Thoracic aorta (tissue), 2 donors: ENCODE data around the gene IGSF5. TPM values are rescaled to one million over a fixed set of nuclear protein-coding genes. Genes with fewer than 3 reads are reported as not detected.

Source experiments
- ATAC-seq: fragments of 150-250 bp; one replicate; pipeline ENCODE4 v1.8.0; 2017; ENCODE audit warnings: low read depth; ENCODE audit not compliant: insufficient number of reproducible peaks, low FRiP score
- DNase-seq: peaks from one replicate; pipeline ENCODE4 v3.0.0-alpha.2; 2020; ENCODE audit warnings: low spot score
- H3K27ac ChIP-seq, 2 donors: fragments of 200-600 bp; sonication (generic); 1 replicate in 1 of 2; 2 replicates in 1 of 2; pipeline ENCODE4 v1.5.1; 2016; ENCODE audit warnings: mild to moderate bottlenecking in 2 of 2, moderate library complexity in 2 of 2
- H3K27me3 ChIP-seq: fragments of 200-600 bp; sonication (generic); replicated peaks from 2 replicates; pipeline ENCODE4 v1.6.0; 2016; ENCODE audit warnings: mild to moderate bottlenecking; ENCODE audit not compliant: insufficient read depth
- H3K36me3 ChIP-seq: fragments of 200-600 bp; sonication (generic); one replicate; pipeline ENCODE4 v1.5.1; 2016
- H3K4me1 ChIP-seq, 2 donors: fragments of 200-600 bp; sonication (generic); 1 replicate in 1 of 2; 2 replicates in 1 of 2; pipeline versions ENCODE4 v1.5.1 to v1.6.0; 2016; ENCODE audit warnings: low read depth in 2 of 2, mild to moderate bottlenecking in 1 of 2; ENCODE audit not compliant: control insufficient read depth in 1 of 2
- H3K4me3 ChIP-seq: fragments of 200-600 bp; sonication (generic); 2 replicates; pipeline ENCODE4 v1.5.1; 2016; ENCODE audit warnings: mild to moderate bottlenecking
- H3K9me3 ChIP-seq: fragments of 200-600 bp; sonication (generic); 2 replicates; pipeline ENCODE4 v1.5.1; 2016
- CTCF ChIP-seq: fragments of 200-600 bp; sonication (generic); IDR thresholded peaks from one replicate; pipeline ENCODE4 v1.5.1; 2019; ENCODE audit warnings: antibody characterized with exemption
- total RNA-seq, 2 donors: library from RNA; depleted of rRNA; stranded (reverse); fragments of >200 nt; gene quantifications; one replicate each; pipeline versions ENCODE4 v1.1.0 to v1.2.3, GENCODE V29; 2016

Gene IGSF5
- total RNA-seq, 2 donors from 2014 or later: not detected

- Histone ChIP-seq H3K36me3 (no peaks in the 10 kb centered on the region), H3K4me3 (no peak overlapping the region), H3K27me3 (no peaks in the 10 kb centered on the region), H3K9me3 (no peaks in the 10 kb centered on the region), H3K4me1 (no peaks in the 10 kb centered on the region), H3K27ac (no peak overlapping the region)
- DNase-seq (no peak), ATAC-seq (no peak)
- TF ChIP-seq CTCF: no peak
Measured at GRCh38 chr21:39707316-39707715, 37.7 kb upstream of the IGSF5 start.

GRCh38 chr21:39710866-39711265 is 34.1 kb upstream of the IGSF5 start:
- Histone ChIP-seq H3K4me1 (no peaks in the 10 kb centered on the region), H3K27me3 (no peaks in the 10 kb centered on the region), H3K36me3 (no peaks in the 10 kb centered on the region), H3K4me3 (no peak overlapping the region), H3K27ac (no peak overlapping the region), H3K9me3 (no peaks in the 10 kb centered on the region)
- TF ChIP-seq CTCF: no peak
- DNase-seq (no peak), ATAC-seq (no peak)

- H3K36me3 ChIP-seq: no peaks in the 10 kb centered on the region
- no peak for TF ChIP-seq CTCF
- DNase-seq (no peak), ATAC-seq (no peak)
- H3K9me3 ChIP-seq: no peaks in the 10 kb centered on the region
- no peaks in the 10 kb centered on the region for H3K27me3 ChIP-seq
- no peak overlapping the region for H3K4me3 ChIP-seq
- H3K27ac ChIP-seq: no peak overlapping the region
- no peaks in the 10 kb centered on the region for H3K4me1 ChIP-seq
Measured at GRCh38 chr21:39712273-39712672, 32.7 kb upstream of the IGSF5 start.

- no peak for TF ChIP-seq CTCF
- Histone ChIP-seq H3K27ac (no peak overlapping the region), H3K4me3 (no peak overlapping the region), H3K27me3 (no peaks in the 10 kb centered on the region), H3K4me1 (no peaks in the 10 kb centered on the region), H3K36me3 (no peaks in the 10 kb centered on the region), H3K9me3 (no peaks in the 10 kb centered on the region)
- DNase-seq (no peak), ATAC-seq (no peak)
Measured at GRCh38 chr21:39712976-39713375, 32.0 kb upstream of the IGSF5 start.

- no peak for ATAC-seq
- no peak overlapping the region for H3K27ac ChIP-seq
Measured at GRCh38 chr21:39713905-39714304, 31.1 kb upstream of the IGSF5 start.

More at GRCh38 chr21:39713905-39714304, 31.1 kb upstream of the IGSF5 start:
- no peak overlapping the region for H3K4me3 ChIP-seq
- no peaks in the 10 kb centered on the region for H3K27me3 ChIP-seq
- H3K4me1 ChIP-seq: no peaks in the 10 kb centered on the region
- no peak for DNase-seq
- TF ChIP-seq CTCF: no peak
- H3K9me3 ChIP-seq: no peaks in the 10 kb centered on the region
- H3K36me3 ChIP-seq: no peaks in the 10 kb centered on the region
